Measurements from ENCODE around the gene PPP2R2B. TPM values are rescaled to one million over a fixed set of nuclear protein-coding genes. Genes with fewer than 3 reads are reported as not detected.

PPP2R2B gene
- total RNA-seq, 1 donor from 2014 or later: 10.0 TPM

DNA sequence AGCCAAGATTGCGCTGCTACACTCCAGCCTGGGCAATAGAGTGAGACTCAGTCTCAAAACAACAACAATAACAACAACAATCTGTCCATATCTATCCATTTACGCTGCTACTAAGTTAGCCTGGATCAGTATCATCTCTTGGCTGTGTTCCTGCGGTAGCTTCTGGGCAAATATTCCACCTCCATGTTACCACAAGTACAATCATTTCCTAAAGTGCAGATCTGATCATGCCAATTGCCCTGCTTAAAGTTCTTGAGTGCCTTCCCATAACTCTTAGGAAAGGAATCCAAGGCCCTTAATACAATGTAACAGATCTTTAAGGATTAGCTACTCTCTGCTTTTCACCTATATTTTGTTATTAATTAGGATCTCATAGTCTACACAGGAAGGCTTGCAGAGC, 15.4 kb upstream of the PPP2R2B start:
- TF ChIP-seq, protein P1, sequence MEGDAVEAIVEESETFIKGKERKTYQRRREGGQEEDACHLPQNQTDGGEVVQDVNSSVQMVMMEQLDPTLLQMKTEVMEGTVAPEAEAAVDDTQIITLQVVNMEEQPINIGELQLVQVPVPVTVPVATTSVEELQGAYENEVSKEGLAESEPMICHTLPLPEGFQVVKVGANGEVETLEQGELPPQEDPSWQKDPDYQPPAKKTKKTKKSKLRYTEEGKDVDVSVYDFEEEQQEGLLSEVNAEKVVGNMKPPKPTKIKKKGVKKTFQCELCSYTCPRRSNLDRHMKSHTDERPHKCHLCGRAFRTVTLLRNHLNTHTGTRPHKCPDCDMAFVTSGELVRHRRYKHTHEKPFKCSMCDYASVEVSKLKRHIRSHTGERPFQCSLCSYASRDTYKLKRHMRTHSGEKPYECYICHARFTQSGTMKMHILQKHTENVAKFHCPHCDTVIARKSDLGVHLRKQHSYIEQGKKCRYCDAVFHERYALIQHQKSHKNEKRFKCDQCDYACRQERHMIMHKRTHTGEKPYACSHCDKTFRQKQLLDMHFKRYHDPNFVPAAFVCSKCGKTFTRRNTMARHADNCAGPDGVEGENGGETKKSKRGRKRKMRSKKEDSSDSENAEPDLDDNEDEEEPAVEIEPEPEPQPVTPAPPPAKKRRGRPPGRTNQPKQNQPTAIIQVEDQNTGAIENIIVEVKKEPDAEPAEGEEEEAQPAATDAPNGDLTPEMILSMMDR (IDR thresholded peaks at IDR 0.05): no peak

DNA sequence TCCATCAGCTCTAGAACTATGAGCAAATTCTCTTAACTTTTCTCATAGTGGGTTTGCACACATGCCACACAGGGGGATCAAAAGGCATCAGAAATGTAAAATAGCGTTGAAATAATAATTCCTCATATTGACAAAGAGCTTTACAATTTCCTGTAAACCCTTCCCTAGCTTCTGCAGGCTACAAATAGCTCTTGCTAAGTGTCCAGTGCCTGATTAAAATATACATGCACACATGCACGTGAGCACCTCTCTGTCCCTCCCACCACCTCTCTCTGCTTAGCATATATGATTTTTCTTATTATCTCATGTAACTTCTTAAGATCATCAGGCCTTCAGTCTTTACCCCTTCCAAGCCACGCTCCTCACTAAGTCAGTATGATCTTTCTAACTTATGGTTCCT, 13.7 kb upstream of the PPP2R2B start:
- no peaks in the 10 kb centered on the region for H3K27me3 ChIP-seq
- H3K36me3 ChIP-seq: no peaks in the 10 kb centered on the region
- DNase-seq (ENCODE audit: low spot score in 2 of 2): no peak
- no peak overlapping the region for H3K4me3 ChIP-seq
- H3K9me3 ChIP-seq: no peaks in the 10 kb centered on the region
- intact Hi-C loops (cut with DNase I): no loop called here
- no peak overlapping the region for H3K27ac ChIP-seq
- no peaks in the 10 kb centered on the region for H3K4me1 ChIP-seq
- TF ChIP-seq, protein P1 (IDR thresholded peaks at IDR 0.05): no peak

More for the DNA sequence above, 15.4 kb upstream of the PPP2R2B start:
- no peak for DNase-seq (ENCODE audit: low spot score in 2 of 2)
- Histone ChIP-seq H3K4me3 (no peak overlapping the region), H3K27me3 (no peaks in the 10 kb centered on the region), H3K27ac (no peak overlapping the region), H3K36me3 (no peaks in the 10 kb centered on the region), H3K9me3 (no peaks in the 10 kb centered on the region), H3K4me1 (no peaks in the 10 kb centered on the region)
- intact Hi-C loops (cut with DNase I): no loop called here

DNA sequence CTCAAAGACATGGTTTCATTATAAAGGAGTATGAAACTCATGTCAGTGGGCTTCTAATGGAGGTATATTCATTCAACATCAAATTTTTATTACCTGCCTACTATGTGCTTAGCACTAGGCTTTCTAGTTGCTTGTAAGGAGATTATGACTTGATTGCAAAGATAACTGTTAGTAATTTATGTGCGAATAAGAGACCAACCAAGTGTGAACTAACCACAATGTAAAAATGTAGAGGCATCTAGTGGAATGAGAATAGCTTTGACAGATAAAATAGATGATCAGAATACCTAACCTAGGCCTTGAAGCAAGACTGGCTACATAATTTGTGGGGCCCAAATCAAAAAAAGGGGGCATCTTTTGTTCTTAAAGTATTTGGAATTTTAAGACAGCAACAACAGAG, 13.0 kb upstream of the PPP2R2B start:
- Histone ChIP-seq H3K36me3 (no peaks in the 10 kb centered on the region), H3K4me3 (no peak overlapping the region), H3K27me3 (no peaks in the 10 kb centered on the region), H3K4me1 (no peaks in the 10 kb centered on the region), H3K27ac (no peak overlapping the region), H3K9me3 (no peaks in the 10 kb centered on the region)
- TF ChIP-seq, protein P1 (IDR thresholded peaks at IDR 0.05): no peak
- DNase-seq (ENCODE audit: low spot score in 2 of 2): no peak
- intact Hi-C loops (cut with DNase I): no loop called here

DNA sequence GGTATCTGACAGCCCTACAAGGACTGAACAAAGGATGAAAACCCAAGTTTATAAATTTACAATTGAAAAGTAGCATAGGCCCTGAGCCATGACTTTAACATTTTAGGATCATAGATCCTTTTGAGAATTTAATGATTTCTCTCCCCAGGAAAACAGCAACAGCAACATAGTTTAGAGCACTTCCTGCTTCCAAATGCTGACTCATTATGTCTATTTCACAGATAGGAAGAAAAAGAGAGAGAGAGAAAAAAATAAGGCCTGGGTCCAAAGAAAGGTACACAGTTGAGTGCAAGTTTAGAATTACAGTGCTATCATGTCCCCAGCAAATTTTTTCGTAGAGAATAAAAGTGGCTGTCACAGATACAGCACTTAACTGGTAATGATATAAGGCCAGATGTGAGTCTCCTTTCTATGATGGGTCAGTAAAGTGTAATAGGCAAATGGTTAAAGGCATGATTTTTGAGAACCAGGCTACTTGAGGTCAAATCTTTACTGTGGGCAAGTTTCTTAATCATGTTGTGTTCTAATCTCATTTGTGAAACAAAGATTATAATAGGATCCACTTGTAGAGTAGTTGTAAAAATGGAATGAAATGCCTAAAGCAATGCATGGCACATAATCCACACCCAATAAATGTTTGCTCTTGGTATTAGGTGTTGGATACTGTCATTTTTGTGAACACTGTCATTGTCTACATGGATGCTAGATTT, 12.3 kb upstream of the PPP2R2B start:
- Histone ChIP-seq H3K36me3 (no peaks in the 10 kb centered on the region), H3K27me3 (no peaks in the 10 kb centered on the region), H3K4me3 (no peak overlapping the region), H3K27ac (no peak overlapping the region), H3K9me3 (no peaks in the 10 kb centered on the region), H3K4me1 (no peaks in the 10 kb centered on the region)
- intact Hi-C loops (cut with DNase I): no loop called here
- TF ChIP-seq, protein P1 (IDR thresholded peaks at IDR 0.05): no peak
- no peak for DNase-seq (ENCODE audit: low spot score in 2 of 2)

DNA sequence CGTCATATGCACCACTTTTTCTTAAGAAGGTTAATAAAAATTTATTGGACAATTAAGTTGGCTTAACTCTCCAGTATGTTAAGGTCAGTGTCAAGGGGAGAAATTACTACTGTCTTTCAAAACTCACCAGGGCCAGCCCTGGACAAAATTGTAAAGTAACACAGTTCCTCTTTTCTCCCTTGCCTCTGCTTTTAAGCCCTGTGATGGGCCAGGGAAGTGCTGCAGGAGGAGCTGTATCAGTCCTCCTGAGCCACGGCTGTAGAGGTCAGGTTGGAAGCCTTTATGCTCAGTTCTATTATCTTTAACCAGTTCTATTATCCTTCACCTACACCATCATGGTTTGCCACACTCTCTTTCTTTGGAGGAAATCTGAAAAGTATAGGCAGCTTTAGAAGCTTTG, 11.5 kb upstream of the PPP2R2B start:
- Histone ChIP-seq H3K27me3 (no peaks in the 10 kb centered on the region), H3K27ac (no peak overlapping the region), H3K4me3 (no peak overlapping the region)

More for the DNA sequence above, 11.5 kb upstream of the PPP2R2B start:
- H3K9me3 ChIP-seq: no peaks in the 10 kb centered on the region
- TF ChIP-seq, protein P1 (IDR thresholded peaks at IDR 0.05): no peak
- intact Hi-C loops (cut with DNase I): no loop called here
- H3K36me3 ChIP-seq: no peaks in the 10 kb centered on the region
- H3K4me1 ChIP-seq: no peaks in the 10 kb centered on the region
- DNase-seq (ENCODE audit: low spot score in 2 of 2): no peak

Measured in ascending aorta (tissue), 2 donors.